GDM1 (cell line): ENCODE data around the gene PRDM16.

Experiments used
- DNase-seq: peaks from one replicate; lab custom pipeline; 2025; lab: John Stamatoyannopoulos, UW

PRDM16 gene

DNA sequence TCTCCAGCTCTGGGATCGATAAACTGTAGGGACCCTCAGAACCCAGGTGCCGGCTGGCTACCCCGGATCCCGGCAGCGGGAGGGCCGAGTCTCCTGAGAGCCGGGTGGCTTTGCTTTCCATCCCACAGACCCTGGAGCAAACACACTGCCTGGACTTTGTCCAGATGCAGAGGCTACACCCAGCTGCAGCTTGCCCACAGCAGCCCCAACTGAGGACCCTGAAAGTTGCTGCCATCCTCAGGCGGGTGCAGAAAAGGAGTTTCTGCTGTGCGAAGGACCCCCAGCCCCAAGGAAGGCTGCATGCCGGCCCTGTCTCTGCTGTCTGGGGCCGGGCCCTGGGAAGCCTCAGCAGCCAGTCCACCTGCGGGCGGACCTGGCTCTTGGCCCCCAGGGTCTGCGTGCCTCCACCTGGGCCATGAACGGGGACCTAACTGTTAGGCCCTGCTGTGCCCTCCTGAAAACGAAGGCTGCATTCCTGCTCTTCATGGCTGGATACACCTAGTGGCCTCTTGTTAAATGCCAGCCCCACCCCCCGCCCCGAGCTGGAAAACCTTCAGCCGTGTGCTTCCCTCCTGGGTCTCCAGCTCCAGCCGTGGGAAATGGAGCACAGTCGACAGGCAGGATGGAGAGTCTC, 287.9 kb downstream of the PRDM16 start:
- DNase-seq = no peak

DNA sequence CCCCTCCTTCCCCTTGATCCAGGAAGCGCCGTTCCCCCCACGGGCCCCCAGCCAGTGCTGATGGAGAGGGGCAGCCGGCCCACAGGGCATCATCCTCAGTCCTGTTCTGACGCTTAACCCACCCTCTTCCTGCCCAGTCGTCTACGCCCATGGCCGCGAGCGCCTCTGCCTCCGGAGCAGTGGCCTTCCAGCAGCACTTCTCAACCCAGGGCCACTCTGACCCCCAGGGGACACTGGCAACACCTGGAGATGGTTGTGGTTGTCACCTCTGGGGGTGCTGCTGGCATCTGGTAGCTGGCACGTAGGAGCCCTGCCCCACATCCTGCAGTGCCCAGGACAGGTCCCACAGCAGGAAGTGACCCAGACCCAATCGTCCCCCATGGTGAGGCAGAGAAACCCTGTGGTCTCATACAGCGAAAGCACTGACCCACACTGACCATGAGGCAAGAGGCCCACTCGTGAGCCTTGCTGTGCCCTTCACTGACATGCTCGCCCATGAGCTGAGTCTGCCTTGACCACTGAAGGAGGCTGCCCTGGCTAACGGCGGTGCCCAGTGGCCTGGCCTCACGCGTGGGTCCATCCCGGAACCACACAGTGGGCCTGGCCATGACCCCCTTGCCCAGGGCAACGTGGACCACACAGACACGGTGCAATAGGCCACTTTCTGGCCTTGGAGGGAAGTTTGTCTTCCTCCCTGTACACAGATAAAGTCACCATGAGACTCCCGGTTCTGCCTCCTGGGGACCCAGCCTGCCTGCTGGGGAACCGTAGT, 288.7 kb downstream of the PRDM16 start:
- no peak for DNase-seq

GRCh38 chr1:3359351-3359750, 290.3 kb downstream of the PRDM16 start:
- DNase-seq = no peak

DNA sequence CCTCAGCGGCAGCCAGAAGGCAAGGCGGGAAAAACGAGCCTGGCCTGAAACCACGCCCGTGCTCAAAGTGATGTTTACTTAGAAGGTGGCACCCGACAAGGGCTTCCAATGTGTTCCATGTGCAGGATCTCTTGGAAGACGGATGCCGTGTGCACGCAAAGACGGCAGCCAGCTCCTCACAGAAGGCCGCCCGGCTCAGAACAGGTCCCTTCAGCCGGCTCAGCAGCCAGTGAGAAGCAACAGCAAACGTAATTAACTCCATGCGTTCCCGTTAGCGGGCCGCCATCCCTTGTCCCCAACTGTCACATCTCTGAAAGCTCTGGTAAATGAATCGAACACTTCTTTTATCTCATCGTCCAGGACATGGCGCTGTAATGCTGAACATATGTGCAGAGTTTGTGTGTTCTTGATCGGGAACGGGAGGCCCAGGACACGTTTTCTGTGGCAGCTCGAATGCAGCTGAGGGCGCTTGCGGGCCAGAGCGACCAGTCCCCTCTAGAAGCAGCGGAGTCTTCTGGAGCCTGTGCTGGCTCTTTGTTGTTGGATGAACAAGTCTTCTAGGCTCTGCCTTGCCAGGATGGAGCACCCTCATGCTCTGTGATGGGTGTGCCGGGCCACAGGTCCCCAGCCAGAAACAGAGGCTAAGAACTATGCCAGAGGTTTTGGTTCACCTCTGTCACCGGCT, 290.9 kb downstream of the PRDM16 start:
- DNase-seq = no peak

DNA sequence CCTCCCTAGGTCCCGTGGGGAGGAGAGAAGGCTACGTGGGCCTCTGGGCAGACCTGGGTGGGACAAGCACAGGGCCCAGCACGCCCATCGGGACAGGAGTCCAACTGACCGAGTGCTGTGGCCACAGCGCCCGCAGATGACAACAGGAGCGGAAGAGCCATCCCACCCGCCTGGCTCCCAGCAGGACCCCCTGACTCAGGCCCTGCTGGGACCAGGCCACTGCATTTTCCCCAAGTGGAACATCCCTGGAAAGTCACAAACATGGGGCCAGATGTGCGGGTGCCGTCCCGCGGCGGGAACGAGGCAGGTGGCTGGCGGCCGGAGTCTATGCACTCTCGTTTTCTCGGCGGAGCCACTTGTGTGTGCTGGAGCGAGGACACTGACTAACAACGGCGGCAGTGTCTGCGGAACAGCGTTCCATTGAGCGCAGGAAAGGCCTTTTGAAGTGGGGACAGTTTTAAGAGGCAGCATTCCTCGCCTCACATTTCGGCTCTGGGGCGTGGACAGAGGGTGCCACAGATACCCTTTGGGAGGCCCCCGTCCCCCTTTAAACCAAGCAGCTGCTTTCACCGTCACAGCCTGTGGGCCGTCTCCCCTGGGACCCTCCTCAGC, 291.7 kb downstream of the PRDM16 start:
- DNase-seq = no peak

- DNase-seq = no peak
Measured at GRCh38 chr1:3363023-3363422, 294.0 kb downstream of the PRDM16 start.

- DNase-seq = no peak
Measured at GRCh38 chr1:3363756-3364155, 294.8 kb downstream of the PRDM16 start.

DNA sequence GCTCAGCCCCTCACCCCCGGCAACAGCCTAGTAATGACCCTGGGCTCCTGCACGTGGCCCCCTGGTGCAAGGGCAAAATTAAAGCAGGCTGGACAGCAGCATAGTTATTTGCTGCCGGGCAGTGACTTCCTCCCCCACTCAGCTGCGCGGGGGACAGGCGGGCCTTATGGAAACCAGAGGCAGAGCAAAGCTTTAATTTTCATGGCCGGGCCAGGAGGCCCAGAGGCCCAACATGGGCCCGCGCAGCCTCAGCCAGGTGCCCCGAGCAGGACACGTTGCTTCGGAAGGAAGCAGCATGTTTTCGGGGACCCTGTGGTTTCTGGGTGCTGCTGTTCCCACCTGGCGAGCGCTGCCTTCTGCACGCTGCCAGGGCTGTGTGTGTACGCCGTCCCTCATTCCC, 295.5 kb downstream of the PRDM16 start:
- DNase-seq = no peak

GRCh38 chr1:3364983-3365382, 296.0 kb downstream of the PRDM16 start:
- no peak for DNase-seq

DNA sequence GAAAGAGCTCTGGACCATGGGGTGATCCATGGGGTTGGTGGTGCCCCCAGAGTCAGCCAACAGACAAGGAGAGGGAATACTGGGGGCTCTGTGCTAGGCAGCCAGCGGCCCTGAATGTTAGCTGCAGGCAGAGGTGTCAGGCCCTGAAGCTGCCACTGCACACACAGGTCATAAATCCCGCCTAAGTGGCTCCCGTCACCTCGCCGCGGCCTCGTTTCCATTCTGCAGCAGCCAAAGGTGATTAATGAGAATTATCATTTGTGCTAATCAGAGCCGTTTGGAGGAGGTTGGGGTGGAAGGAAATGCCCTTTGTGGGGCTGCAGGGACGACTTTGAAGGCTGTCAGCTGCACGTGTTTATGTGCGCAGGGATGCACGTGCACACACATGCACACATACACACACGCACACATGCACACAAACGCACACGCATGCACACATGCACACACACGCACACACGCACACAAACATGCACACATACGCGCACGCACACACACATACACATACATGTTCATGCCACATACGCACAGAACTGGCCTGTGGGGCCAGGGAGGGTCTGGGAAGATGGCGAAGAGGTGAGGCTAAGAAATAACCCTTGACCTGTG, 296.6 kb downstream of the PRDM16 start:
- DNase-seq = no peak

DNA sequence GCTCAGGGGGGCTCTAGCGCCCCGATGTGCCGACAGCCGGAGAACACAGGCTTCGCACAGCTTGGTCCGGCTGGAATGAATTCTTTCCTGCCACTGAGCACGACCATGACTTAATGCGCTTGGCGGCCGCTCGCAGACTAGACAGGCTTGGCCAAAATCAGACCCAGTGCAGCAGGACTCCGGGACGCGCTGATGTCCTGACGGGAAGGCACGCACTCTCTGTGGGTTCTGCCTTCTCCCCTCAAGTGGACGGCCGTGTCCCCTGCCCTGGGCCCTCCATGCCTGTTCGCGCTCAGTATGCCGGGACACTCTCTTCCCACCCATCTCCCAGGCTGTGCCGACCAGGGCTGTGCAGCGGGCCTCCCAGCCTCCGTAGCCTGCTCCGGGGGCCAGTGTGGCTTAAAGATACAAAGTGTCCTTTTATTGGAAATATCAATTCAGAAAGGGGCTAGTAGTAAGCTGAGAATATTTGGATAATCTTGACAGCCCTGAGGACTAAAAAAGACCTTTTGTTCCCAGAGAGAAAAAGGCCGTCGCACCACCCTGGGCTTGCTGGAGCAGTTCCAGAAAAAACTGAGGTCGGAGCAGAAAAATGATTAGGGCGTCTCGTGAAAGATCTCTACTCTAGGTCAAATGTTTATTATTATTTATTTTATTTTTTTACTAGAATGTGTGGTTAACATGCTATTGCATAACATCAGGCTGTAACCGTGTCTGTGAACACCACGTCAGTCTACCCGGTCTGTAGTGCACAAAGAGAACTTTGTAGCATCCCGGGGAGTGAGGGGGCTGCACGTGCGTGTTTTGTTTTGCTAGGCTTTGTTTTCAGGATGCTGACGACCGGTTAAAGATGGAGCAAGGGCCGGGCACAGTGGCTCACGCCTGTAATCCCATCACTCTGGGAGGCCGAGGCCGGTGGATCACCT, 297.4 kb downstream of the PRDM16 start:
- DNase-seq = no peak

- no peak for DNase-seq
Measured at GRCh38 chr1:3367376-3367775, 298.4 kb downstream of the PRDM16 start.

DNA sequence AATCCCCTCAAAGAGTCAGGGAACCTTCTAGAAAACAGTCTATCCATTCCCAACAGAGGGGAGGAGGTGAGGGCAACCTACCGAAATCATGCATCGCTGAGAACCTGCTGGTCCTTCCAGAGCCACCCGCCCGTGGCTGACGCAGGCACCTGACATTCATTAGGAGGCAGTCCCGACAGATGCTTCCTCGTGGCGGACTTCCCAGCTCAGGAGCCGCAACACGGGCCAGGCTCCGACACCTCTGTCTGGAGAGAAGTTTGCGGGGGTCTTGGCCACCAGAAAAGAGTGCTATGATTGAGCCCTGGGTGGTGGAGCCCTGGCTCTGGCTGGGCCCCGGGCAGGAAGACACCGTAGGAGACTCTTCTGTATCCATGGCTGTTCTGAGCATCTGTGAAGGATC, 299.1 kb downstream of the PRDM16 start:
- DNase-seq = no peak

DNA sequence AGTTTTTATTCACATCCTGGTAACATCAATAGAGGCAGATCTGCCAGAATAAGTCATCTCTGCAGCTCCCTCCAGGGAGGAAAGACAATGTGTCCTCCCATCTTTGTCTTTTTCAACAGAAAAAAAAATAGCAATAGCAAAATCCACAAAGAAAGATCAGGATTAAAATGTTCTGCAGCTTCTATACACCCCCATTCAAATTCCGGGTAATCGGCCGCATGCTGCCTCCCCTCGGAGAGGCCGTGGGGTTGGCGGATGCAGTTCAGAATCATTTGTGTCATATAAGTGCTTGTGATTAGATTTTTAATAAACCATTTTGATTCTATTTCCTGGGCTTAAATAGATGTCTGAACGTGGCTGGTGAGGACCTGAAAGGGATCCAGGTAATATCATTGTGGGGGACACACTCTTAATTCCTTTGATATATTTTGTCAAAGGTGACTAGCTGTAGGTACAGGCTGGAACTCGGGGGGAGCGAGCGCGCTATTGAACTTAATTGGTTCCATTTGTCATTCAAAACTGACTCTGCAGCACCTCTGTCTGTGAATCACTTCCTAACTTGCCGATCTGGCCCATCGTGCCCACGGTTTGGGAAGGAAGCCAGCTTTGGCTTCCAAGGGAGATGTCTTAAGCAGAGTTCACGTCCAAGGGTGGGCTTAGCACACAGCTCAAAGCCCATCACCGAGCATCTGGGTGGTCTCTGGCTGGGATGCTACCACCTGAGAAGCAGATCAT, 299.9 kb downstream of the PRDM16 start:
- no peak for DNase-seq

- DNase-seq = no peak
Measured at GRCh38 chr1:3369446-3370076, 300.6 kb downstream of the PRDM16 start.

GRCh38 chr1:3370856-3371703, 302.1 kb downstream of the PRDM16 start:
- DNase-seq = no peak

GRCh38 chr1:3372317-3372716, 303.3 kb downstream of the PRDM16 start:
- no peak for DNase-seq

GRCh38 chr1:3373175-3373574, 304.2 kb downstream of the PRDM16 start:
- no peak for DNase-seq
